DOHH2 (cell line): ENCODE data around the gene ATAD3C.

Experiments used
- CTCF ChIP-seq: fragments of 200-600 bp; sonication (generic); IDR thresholded peaks from one replicate; pipeline ENCODE4 v1.5.1; 2014; ENCODE audit warnings: antibody characterized with exemption, mild to moderate bottlenecking, low read depth, low read length; ENCODE audit not compliant: poor library complexity, severe bottlenecking
- EZH2phosphoT487 ChIP-seq: fragments of 200-600 bp; sonication (generic); IDR thresholded peaks from 2 replicates; pipeline ENCODE4 v1.6.1; 2017; ENCODE audit warnings: borderline replicate concordance, mild to moderate bottlenecking, antibody characterized with exemption, low read length, moderate library complexity, mixed read lengths

GRCh38 chr1:1489231-1489630 is 39.7 kb downstream of the ATAD3C start:
- TF ChIP-seq CTCF: no peak
- TF ChIP-seq EZH2phosphoT487: no peak
